HepG2 (cell line): Measurements from ENCODE around the gene TPM2. TPM values are rescaled to one million over a fixed set of nuclear protein-coding genes. Genes with fewer than 3 reads are reported as not detected.

Experiments used
- BCLAF1 ChIP-seq: fragments of 450-650 bp; IDR thresholded peaks from 2 replicates; pipeline ENCODE4 v1.6.1; 2017; ENCODE audit warnings: mild to moderate bottlenecking
- CHD4 ChIP-seq: fragments of 200-600 bp; sonication (generic); IDR thresholded peaks from 2 replicates; pipeline ENCODE4 v1.7.0; 2017; ENCODE audit warnings: mild to moderate bottlenecking, low read length, borderline replicate concordance
- DZIP1 ChIP-seq: sonication (generic); formaldehyde crosslinking; IDR thresholded peaks from 2 replicates; pipeline ENCODE4 v1.5.0; 2020; ENCODE audit warnings: mild to moderate bottlenecking, missing genetic modification reagents
- E2F2 ChIP-seq: sonication (generic); formaldehyde crosslinking; IDR thresholded peaks from 2 replicates; pipeline ENCODE4 v1.4.0; 2020; ENCODE audit warnings: missing genetic modification reagents, borderline replicate concordance
- FOXP1 ChIP-seq, 2 experiments: fragments of 450-650 bp in 1 of 2; IDR thresholded peaks; 2 replicates each; pipeline ENCODE4 v1.6.1; 2017 to 2018; ENCODE audit warnings: antibody characterized with exemption in 1 of 2
- GABPA ChIP-seq, 2 experiments: IDR thresholded peaks; 2 replicates each; pipeline ENCODE4 v1.6.1; 2011 to 2016; ENCODE audit warnings: low read depth in 2 of 2, low read length in 1 of 2, missing biosample characterization in 1 of 2, missing genetic modification characterization in 1 of 2
- HNRNPK ChIP-seq: fragments of 200-400 bp; formaldehyde crosslinking; IDR thresholded peaks from 2 replicates; pipeline ENCODE4 v1.6.1; 2018; ENCODE audit warnings: low read length, low read depth, moderate library complexity, mild to moderate bottlenecking; ENCODE audit not compliant: poor library complexity, severe bottlenecking
- MEIS2 ChIP-seq: sonication (generic); formaldehyde crosslinking; IDR thresholded peaks from 2 replicates; pipeline ENCODE4 v1.9.0; 2021; ENCODE audit warnings: mild to moderate bottlenecking, missing genetic modification reagents
- MXI1 ChIP-seq: IDR thresholded peaks from 3 replicates; pipeline ENCODE4 v1.6.1; 2012; ENCODE audit warnings: low read depth, low read length, inconsistent platforms, borderline replicate concordance
- POGK ChIP-seq: sonication (generic); formaldehyde crosslinking; conservative IDR thresholded peaks from 2 replicates; pipeline ENCODE4 v1.8.0; 2022; ENCODE audit warnings: mild to moderate bottlenecking, moderate library complexity, missing genetic modification reagents
- RARA ChIP-seq: IDR thresholded peaks from 2 replicates; pipeline ENCODE4 v1.6.1; 2016; ENCODE audit warnings: missing genetic modification reagents, missing compliant biosample characterization
- RFX5 ChIP-seq: IDR thresholded peaks from 2 replicates; pipeline ENCODE4 v1.6.1; 2011; ENCODE audit warnings: low read depth, low read length, improper control_type of control experiment
- SIX4 ChIP-seq: sonication (generic); formaldehyde crosslinking; IDR thresholded peaks from 2 replicates; pipeline ENCODE4 v1.4.0; 2020; ENCODE audit warnings: missing genetic modification reagents
- ZBTB25 ChIP-seq: IDR thresholded peaks from 2 replicates; pipeline ENCODE4 v1.6.1; 2018; ENCODE audit warnings: missing genetic modification reagents
- ZBTB43 ChIP-seq: sonication (generic); formaldehyde crosslinking; conservative IDR thresholded peaks from 2 replicates; pipeline ENCODE4 v1.4.0; 2020; ENCODE audit warnings: missing genetic modification reagents
- ZNF510 ChIP-seq: sonication (generic); formaldehyde crosslinking; IDR thresholded peaks from 2 replicates; pipeline ENCODE4 v1.4.0; 2020; ENCODE audit warnings: low read depth, mild to moderate bottlenecking, missing genetic modification reagents
- ZNF629 ChIP-seq: sonication (generic); formaldehyde crosslinking; conservative IDR thresholded peaks from 2 replicates; pipeline ENCODE4 v1.5.0; 2020; ENCODE audit warnings: missing genetic modification reagents
- polyA plus RNA-seq, 8 experiments: library from polyadenylated mRNA; depleted of rRNA in 3 of 8; stranded (reverse) in 7 of 8; unstranded in 1 of 8; fragments of >200 nt; fragmentation: Illumina TruSeq in 4 of 8; extraction: Trizol in 4 of 8; gene quantifications; 2 replicates each; pipeline versions ENCODE4 v1.2.1 to v1.2.3, GENCODE V29; 2011 to 2016; ENCODE audit warnings: low read depth in 4 of 8, missing spikeins in 1 of 8, mixed read lengths in 1 of 8; ENCODE audit not compliant: insufficient read depth in 1 of 8
- total RNA-seq, 5 experiments: library from RNA; depleted of rRNA; stranded (reverse); fragments of >200 nt; fragmentation: Illumina TruSeq; extraction: Trizol; gene quantifications; 2 replicates each; pipeline ENCODE4 v1.2.3, GENCODE V29; 2016; ENCODE audit warnings: low read depth in 1 of 5

The TPM2 gene
- total and polyA plus RNA-seq, 2 of the 13 experiments (the other 11 are each of a cell fraction or from before 2014, with no cell fraction given), result 3.1 to 10.7 TPM

- TF ChIP-seq ZBTB43 (CRISPR knock-in tag), result peak; percentile 94
- peak; percentile 94; the same call in 1 of the 2 replicates for TF ChIP-seq DZIP1
- TF ChIP-seq GABPA (IDR thresholded peaks at IDR 0.05; ENCODE audit: low read depth, low read length), result no peak
- peak; percentile 78 for TF ChIP-seq GABPA (CRISPR knock-in tag; IDR thresholded peaks at IDR 0.05; ENCODE audit: low read depth)
- peak; percentile 99; the same call in 1 of the 2 replicates for TF ChIP-seq E2F2 (CRISPR knock-in tag)
- no peak for TF ChIP-seq FOXP1 (IDR thresholded peaks at IDR 0.05)
- TF ChIP-seq FOXP1 (CRISPR knock-in tag; IDR thresholded peaks at IDR 0.05), result no peak
- TF ChIP-seq ZNF629 (CRISPR knock-in tag), result peak; percentile 76
- TF ChIP-seq ZNF510, result peak; percentile 75
- TF ChIP-seq RFX5, result no peak
- TF ChIP-seq MEIS2 (CRISPR knock-in tag), result peak; percentile 98
- no peak for TF ChIP-seq HNRNPK
- TF ChIP-seq CHD4, result no peak
- TF ChIP-seq RARA (CRISPR knock-in tag), result peak; percentile 49
- TF ChIP-seq BCLAF1, result no peak
- peak; percentile 94; the same call in 2 of the 3 replicates for TF ChIP-seq MXI1
- TF ChIP-seq POGK (CRISPR knock-in tag), result peak; percentile 95
- peak; percentile 80; the same call in 1 of the 2 replicates for TF ChIP-seq SIX4 (CRISPR knock-in tag)
- TF ChIP-seq ZBTB25 (CRISPR knock-in tag), result peak; percentile 92
These were observed 32.1 kb downstream of the TPM2 start, which contains the start of gene RMRP (continued) for GRCh38 chr9:35657546-35658136.
